HepG2 (cell line): ENCODE measurements around the gene CD151. TPM values are rescaled to one million over a fixed set of nuclear protein-coding genes. Genes with fewer than 3 reads are reported as not detected.

Experiments
- NONO ChIP-seq, 2 experiments: fragments of 450-650 bp in 1 of 2; sonication (generic) in 1 of 2; formaldehyde crosslinking in 1 of 2; IDR thresholded peaks in 1 of 2; conservative IDR thresholded peaks in 1 of 2; 2 replicates each; pipeline versions ENCODE4 v1.6.1 to v1.8.0; 2017 to 2022; ENCODE audit warnings: mild to moderate bottlenecking in 1 of 2, missing genetic modification reagents in 1 of 2, moderate library complexity in 1 of 2
- RXRB ChIP-seq: IDR thresholded peaks from 2 replicates; pipeline ENCODE4 v1.6.1; 2016; ENCODE audit warnings: borderline replicate concordance, missing genetic modification reagents, missing compliant biosample characterization
- SAP130 ChIP-seq: IDR thresholded peaks from 2 replicates; pipeline ENCODE4 v1.6.1; 2016; ENCODE audit warnings: low read depth
- SNAI1 ChIP-seq: sonication (generic); formaldehyde crosslinking; IDR thresholded peaks from 2 replicates; pipeline ENCODE4 v1.5.0; 2020; ENCODE audit warnings: mild to moderate bottlenecking, missing genetic modification reagents, borderline replicate concordance
- SP1 ChIP-seq, 2 experiments: fragments of 450-650 bp in 1 of 2; sonication (generic) in 1 of 2; formaldehyde crosslinking in 1 of 2; IDR thresholded peaks; 2 replicates each; pipeline versions ENCODE4 v1.4.0 to v1.6.1; 2016 to 2020; ENCODE audit warnings: missing genetic modification reagents in 1 of 2
- ZBTB40 ChIP-seq, 2 experiments: fragments of 450-650 bp in 1 of 2; sonication (generic) in 1 of 2; formaldehyde crosslinking in 1 of 2; IDR thresholded peaks; 2 replicates each; pipeline versions ENCODE4 v1.6.1 to v1.8.0; 2016 to 2022; ENCODE audit warnings: antibody characterized with exemption in 1 of 2, mild to moderate bottlenecking in 1 of 2, missing genetic modification reagents in 1 of 2
- ZBTB42 ChIP-seq: sonication (generic); formaldehyde crosslinking; IDR thresholded peaks from 2 replicates; pipeline ENCODE4 v1.5.0; 2020; ENCODE audit warnings: mild to moderate bottlenecking, missing genetic modification reagents
- ZNF136 ChIP-seq: sonication (generic); formaldehyde crosslinking; IDR thresholded peaks from 2 replicates; pipeline ENCODE4 v1.8.1; 2022; ENCODE audit warnings: low read depth, mild to moderate bottlenecking, moderate library complexity, missing genetic modification reagents
- ZNF329 ChIP-seq: sonication (generic); formaldehyde crosslinking; IDR thresholded peaks from 2 replicates; pipeline ENCODE4 v1.9.0; 2021; ENCODE audit warnings: low read depth, mild to moderate bottlenecking, missing genetic modification reagents
- ZNF530 ChIP-seq: sonication (generic); formaldehyde crosslinking; IDR thresholded peaks from 2 replicates; pipeline ENCODE4 v1.5.0; 2020; ENCODE audit warnings: low read depth, mild to moderate bottlenecking, missing genetic modification reagents
- ZNF629 ChIP-seq: sonication (generic); formaldehyde crosslinking; conservative IDR thresholded peaks from 2 replicates; pipeline ENCODE4 v1.5.0; 2020; ENCODE audit warnings: missing genetic modification reagents
- ZNF768 ChIP-seq: sonication (generic); formaldehyde crosslinking; IDR thresholded peaks from 2 replicates; pipeline ENCODE4 v1.4.0; 2020; ENCODE audit warnings: missing genetic modification reagents
- polyA plus RNA-seq, 8 experiments: library from polyadenylated mRNA; depleted of rRNA in 3 of 8; stranded (reverse) in 7 of 8; unstranded in 1 of 8; fragments of >200 nt; fragmentation: Illumina TruSeq in 4 of 8; extraction: Trizol in 4 of 8; gene quantifications; 2 replicates each; pipeline versions ENCODE4 v1.2.1 to v1.2.3, GENCODE V29; 2011 to 2016; ENCODE audit warnings: low read depth in 4 of 8, missing spikeins in 1 of 8, mixed read lengths in 1 of 8; ENCODE audit not compliant: insufficient read depth in 1 of 8
- total RNA-seq, 5 experiments: library from RNA; depleted of rRNA; stranded (reverse); fragments of >200 nt; fragmentation: Illumina TruSeq; extraction: Trizol; gene quantifications; 2 replicates each; pipeline ENCODE4 v1.2.3, GENCODE V29; 2016; ENCODE audit warnings: low read depth in 1 of 5
- TF ChIP-seq, protein P1 (sequence below): sonication (generic); formaldehyde crosslinking; IDR thresholded peaks from 2 replicates; pipeline ENCODE4 v1.5.1; 2020; ENCODE audit warnings: mild to moderate bottlenecking, missing genetic modification reagents
- TF ChIP-seq, protein P2 (sequence below): sonication (generic); formaldehyde crosslinking; IDR thresholded peaks from 2 replicates; pipeline ENCODE4 v1.4.0; 2020; ENCODE audit warnings: missing genetic modification reagents

CD151 gene
- total and polyA plus RNA-seq, 2 of the 13 experiments (the other 11 are each of a cell fraction or from before 2014, with no cell fraction given), result 125 to 197 TPM

DNA sequence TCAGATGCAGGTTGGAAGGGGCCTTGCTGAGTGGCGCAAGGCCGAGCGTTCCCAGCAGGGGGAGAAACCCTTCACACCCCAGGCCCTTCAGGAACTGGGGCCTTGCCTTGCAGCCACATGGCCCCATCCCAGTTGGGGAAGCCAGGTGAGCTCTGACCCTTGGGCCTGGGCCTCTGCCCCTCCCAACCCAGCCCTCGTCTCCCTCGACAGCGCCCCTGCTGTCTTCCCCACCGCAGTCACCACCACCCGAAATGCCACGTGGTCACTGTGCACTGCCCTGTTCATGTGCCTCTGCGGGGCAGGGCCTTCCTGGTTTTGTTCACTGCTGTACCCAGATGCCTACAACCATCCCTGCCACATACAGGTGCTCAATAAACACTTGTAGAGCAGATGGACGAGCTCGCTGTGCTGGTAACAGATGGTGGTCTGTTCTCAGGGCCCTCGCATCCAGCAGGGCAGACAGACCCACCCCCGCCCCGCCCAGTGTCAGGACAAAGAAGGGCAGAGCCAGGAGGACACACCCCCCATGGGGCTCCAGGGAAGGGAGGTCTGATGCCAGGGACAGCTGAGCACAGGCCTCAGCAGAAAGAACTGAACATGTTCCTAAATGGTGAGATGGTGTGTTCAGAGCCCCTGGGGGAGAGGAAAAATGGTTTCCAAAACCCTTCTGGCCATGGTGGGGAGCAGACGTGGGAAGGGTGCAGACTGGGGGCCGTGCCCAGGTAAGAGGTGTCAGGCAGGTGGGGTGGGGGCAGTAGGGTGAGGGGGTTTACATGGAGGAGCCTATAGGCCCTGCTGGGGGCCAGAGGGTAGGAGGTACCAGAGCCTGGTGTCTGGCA, 5.9 kb downstream of the CD151 start (continued):
- TF ChIP-seq, protein P1, sequence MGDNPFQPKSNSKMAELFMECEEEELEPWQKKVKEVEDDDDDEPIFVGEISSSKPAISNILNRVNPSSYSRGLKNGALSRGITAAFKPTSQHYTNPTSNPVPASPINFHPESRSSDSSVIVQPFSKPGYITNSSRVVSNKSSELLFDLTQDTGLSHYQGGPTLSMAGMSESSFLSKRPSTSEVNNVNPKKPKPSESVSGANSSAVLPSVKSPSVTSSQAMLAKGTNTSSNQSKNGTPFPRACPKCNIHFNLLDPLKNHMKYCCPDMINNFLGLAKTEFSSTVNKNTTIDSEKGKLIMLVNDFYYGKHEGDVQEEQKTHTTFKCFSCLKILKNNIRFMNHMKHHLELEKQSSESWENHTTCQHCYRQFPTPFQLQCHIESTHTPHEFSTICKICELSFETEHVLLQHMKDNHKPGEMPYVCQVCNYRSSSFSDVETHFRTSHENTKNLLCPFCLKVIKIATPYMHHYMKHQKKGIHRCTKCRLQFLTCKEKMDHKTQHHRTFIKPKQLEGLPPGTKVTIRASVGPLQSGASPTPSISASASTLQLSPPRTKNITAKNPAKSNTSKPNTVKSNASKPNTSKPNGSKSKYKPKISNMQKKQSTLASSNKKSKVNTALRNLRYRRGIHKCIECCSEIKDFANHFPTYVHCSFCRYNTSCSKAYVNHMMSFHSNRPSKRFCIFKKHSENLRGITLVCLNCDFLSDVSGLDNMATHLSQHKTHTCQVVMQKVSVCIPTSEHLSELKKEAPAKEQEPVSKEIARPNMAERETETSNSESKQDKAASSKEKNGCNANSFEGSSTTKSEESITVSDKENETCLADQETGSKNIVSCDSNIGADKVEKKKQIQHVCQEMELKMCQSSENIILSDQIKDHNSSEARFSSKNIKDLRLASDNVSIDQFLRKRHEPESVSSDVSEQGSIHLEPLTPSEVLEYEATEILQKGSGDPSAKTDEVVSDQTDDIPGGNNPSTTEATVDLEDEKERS (CRISPR knock-in tag), result 0 out of 2 replicates have a peak, but pooled peaks have one; percentile 82
- no peak; the same call in 1 of the 2 replicates for TF ChIP-seq ZNF629 (CRISPR knock-in tag)
- TF ChIP-seq ZNF768 (CRISPR knock-in tag), result no peak; the same call in 1 of the 2 replicates
- no peak for TF ChIP-seq SP1 (IDR thresholded peaks at IDR 0.05)
- TF ChIP-seq SP1 (CRISPR knock-in tag; IDR thresholded peaks at IDR 0.05), result peak; percentile 70
- TF ChIP-seq ZNF329, result no peak
- no peak for TF ChIP-seq SNAI1 (CRISPR knock-in tag)
- TF ChIP-seq ZBTB42, result no peak
- TF ChIP-seq ZNF136 (CRISPR knock-in tag), result no peak
- peak; percentile 95 for TF ChIP-seq SAP130 (CRISPR knock-in tag)
- no peak for TF ChIP-seq ZBTB40 (IDR thresholded peaks at IDR 0.05)
- TF ChIP-seq ZBTB40 (CRISPR knock-in tag; IDR thresholded peaks at IDR 0.05), result peak; percentile 66; the same call in 1 of the 2 replicates
- peak; percentile 58; the same call in 1 of the 2 replicates for TF ChIP-seq RXRB (CRISPR knock-in tag)
- TF ChIP-seq NONO (IDR thresholded peaks at IDR 0.05), result no peak
- peak; percentile 92 for TF ChIP-seq NONO (CRISPR knock-in tag; conservative IDR thresholded peaks at IDR 0.05)
- no peak for TF ChIP-seq ZNF530
- TF ChIP-seq, protein P2, sequence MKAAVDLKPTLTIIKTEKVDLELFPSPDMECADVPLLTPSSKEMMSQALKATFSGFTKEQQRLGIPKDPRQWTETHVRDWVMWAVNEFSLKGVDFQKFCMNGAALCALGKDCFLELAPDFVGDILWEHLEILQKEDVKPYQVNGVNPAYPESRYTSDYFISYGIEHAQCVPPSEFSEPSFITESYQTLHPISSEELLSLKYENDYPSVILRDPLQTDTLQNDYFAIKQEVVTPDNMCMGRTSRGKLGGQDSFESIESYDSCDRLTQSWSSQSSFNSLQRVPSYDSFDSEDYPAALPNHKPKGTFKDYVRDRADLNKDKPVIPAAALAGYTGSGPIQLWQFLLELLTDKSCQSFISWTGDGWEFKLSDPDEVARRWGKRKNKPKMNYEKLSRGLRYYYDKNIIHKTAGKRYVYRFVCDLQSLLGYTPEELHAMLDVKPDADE (CRISPR knock-in tag), result no peak
